H1 (cell line): Measurements from ENCODE around the gene B3GLCT. TPM values are rescaled to one million over a fixed set of nuclear protein-coding genes. Genes with fewer than 3 reads are reported as not detected.

Source experiments
- ASH2L ChIP-seq: fragments of 200-600, 300-600 bp; sonication (generic); IDR thresholded peaks from one replicate; pipeline ENCODE4 v1.7.1; 2017; ENCODE audit warnings: low read length
- PHF8 ChIP-seq: fragments of 200-600 bp; sonication (generic); conservative IDR thresholded peaks from 2 replicates; pipeline ENCODE4 v1.7.1; 2012; ENCODE audit warnings: low read depth, mild to moderate bottlenecking, inconsistent platforms, low read length, moderate library complexity
- POLR2AphosphoS5 ChIP-seq: IDR thresholded peaks from 2 replicates; pipeline ENCODE4 v1.6.1; 2011; ENCODE audit warnings: low read depth, low read length
- SRF ChIP-seq: IDR thresholded peaks from 2 replicates; pipeline ENCODE4 v1.6.1; 2011; ENCODE audit warnings: mild to moderate bottlenecking, low read depth, low read length, moderate library complexity
- polyA plus RNA-seq, 7 experiments: library from polyadenylated mRNA; depleted of rRNA in 3 of 7; stranded (reverse) in 5 of 7; unstranded in 2 of 7; fragments of >200 nt in 5 of 7; fragments of 200-250 nt in 2 of 7; gene quantifications; 1 replicate in 5 of 7; 2 replicates in 1 of 7; 4 replicates in 1 of 7; pipeline versions ENCODE4 v1.2.1 to v1.2.3, GENCODE V29; 2011 to 2013; ENCODE audit warnings: missing spikeins in 2 of 7, mixed read lengths in 2 of 7
- total RNA-seq: library from RNA; stranded (reverse); fragmentation: NEBNext Ultra II Directional; extraction: Animal tissue kit (Norgen Biotek cat#: 25700); gene quantifications from 2 replicates; pipeline ENCODE4 v1.2.1, GENCODE V29; 2021
- TF ChIP-seq, protein P1 (sequence below): fragments of 300-600 bp; sonication (generic); IDR thresholded peaks from 2 replicates; pipeline ENCODE4 v1.7.1; 2012; ENCODE audit warnings: low read length, moderate library complexity, mild to moderate bottlenecking, inconsistent platforms; ENCODE audit not compliant: insufficient replicate concordance

B3GLCT gene
- total and polyA plus RNA-seq, 2 of the 8 experiments (the other 6 are each of a cell fraction or from before 2014, with no cell fraction given) = 1.5 to 4.1 TPM

DNA sequence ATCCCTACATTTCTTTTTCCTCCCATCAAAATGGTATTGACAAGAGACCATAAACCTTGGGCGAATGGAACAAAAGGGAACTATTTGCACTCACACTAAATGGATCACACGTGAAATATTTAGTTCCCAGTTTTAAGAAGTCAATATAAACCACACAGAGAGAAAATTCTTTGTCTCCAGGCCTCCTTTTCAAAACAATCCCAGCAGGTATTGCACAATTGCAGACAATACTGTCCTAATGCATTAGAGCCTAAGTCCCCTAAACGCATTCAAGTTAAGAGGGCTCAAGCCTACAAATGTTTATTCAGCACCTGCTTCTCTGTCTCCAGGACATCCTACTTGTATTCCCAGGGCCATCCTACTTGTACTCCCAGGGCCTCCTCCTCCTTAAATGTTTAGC is 1.3 kb upstream of the B3GLCT start (continued):
- TF ChIP-seq, protein P1, sequence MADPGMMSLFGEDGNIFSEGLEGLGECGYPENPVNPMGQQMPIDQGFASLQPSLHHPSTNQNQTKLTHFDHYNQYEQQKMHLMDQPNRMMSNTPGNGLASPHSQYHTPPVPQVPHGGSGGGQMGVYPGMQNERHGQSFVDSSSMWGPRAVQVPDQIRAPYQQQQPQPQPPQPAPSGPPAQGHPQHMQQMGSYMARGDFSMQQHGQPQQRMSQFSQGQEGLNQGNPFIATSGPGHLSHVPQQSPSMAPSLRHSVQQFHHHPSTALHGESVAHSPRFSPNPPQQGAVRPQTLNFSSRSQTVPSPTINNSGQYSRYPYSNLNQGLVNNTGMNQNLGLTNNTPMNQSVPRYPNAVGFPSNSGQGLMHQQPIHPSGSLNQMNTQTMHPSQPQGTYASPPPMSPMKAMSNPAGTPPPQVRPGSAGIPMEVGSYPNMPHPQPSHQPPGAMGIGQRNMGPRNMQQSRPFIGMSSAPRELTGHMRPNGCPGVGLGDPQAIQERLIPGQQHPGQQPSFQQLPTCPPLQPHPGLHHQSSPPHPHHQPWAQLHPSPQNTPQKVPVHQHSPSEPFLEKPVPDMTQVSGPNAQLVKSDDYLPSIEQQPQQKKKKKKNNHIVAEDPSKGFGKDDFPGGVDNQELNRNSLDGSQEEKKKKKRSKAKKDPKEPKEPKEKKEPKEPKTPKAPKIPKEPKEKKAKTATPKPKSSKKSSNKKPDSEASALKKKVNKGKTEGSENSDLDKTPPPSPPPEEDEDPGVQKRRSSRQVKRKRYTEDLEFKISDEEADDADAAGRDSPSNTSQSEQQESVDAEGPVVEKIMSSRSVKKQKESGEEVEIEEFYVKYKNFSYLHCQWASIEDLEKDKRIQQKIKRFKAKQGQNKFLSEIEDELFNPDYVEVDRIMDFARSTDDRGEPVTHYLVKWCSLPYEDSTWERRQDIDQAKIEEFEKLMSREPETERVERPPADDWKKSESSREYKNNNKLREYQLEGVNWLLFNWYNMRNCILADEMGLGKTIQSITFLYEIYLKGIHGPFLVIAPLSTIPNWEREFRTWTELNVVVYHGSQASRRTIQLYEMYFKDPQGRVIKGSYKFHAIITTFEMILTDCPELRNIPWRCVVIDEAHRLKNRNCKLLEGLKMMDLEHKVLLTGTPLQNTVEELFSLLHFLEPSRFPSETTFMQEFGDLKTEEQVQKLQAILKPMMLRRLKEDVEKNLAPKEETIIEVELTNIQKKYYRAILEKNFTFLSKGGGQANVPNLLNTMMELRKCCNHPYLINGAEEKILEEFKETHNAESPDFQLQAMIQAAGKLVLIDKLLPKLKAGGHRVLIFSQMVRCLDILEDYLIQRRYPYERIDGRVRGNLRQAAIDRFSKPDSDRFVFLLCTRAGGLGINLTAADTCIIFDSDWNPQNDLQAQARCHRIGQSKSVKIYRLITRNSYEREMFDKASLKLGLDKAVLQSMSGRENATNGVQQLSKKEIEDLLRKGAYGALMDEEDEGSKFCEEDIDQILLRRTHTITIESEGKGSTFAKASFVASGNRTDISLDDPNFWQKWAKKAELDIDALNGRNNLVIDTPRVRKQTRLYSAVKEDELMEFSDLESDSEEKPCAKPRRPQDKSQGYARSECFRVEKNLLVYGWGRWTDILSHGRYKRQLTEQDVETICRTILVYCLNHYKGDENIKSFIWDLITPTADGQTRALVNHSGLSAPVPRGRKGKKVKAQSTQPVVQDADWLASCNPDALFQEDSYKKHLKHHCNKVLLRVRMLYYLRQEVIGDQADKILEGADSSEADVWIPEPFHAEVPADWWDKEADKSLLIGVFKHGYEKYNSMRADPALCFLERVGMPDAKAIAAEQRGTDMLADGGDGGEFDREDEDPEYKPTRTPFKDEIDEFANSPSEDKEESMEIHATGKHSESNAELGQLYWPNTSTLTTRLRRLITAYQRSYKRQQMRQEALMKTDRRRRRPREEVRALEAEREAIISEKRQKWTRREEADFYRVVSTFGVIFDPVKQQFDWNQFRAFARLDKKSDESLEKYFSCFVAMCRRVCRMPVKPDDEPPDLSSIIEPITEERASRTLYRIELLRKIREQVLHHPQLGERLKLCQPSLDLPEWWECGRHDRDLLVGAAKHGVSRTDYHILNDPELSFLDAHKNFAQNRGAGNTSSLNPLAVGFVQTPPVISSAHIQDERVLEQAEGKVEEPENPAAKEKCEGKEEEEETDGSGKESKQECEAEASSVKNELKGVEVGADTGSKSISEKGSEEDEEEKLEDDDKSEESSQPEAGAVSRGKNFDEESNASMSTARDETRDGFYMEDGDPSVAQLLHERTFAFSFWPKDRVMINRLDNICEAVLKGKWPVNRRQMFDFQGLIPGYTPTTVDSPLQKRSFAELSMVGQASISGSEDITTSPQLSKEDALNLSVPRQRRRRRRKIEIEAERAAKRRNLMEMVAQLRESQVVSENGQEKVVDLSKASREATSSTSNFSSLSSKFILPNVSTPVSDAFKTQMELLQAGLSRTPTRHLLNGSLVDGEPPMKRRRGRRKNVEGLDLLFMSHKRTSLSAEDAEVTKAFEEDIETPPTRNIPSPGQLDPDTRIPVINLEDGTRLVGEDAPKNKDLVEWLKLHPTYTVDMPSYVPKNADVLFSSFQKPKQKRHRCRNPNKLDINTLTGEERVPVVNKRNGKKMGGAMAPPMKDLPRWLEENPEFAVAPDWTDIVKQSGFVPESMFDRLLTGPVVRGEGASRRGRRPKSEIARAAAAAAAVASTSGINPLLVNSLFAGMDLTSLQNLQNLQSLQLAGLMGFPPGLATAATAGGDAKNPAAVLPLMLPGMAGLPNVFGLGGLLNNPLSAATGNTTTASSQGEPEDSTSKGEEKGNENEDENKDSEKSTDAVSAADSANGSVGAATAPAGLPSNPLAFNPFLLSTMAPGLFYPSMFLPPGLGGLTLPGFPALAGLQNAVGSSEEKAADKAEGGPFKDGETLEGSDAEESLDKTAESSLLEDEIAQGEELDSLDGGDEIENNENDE = no peak
- TF ChIP-seq POLR2AphosphoS5 (no peak), ASH2L (no peak), SRF (no peak), PHF8 (no peak)
